Progenitor cell of endocrine pancreas (in vitro differentiated cells): ENCODE data around the gene LRFN5. TPM values are rescaled to one million over a fixed set of nuclear protein-coding genes. Genes with fewer than 3 reads are reported as not detected.
"Not testable (repeated sequence)": the region's sequence is repeated elsewhere in the genome, so short reads cannot be mapped to it uniquely, and the experiment has no call there.

Experiments used
- DNase-seq: peaks from one replicate; pipeline ENCODE4 v3.0.0; 2021; ENCODE audit warnings: low spot score; ENCODE audit not compliant: unreplicated experiment
- H3K27ac Mint-ChIP-seq: 2 replicates; pipeline ENCODE4 v1.8.0; 2021; ENCODE audit warnings: mild to moderate bottlenecking, moderate library complexity, mixed read lengths
- H3K27me3 Mint-ChIP-seq: 2 replicates; pipeline ENCODE4 v1.8.0; 2021; ENCODE audit warnings: mixed read lengths
- H3K36me3 Mint-ChIP-seq: 2 replicates; pipeline ENCODE4 v1.8.0; 2022; ENCODE audit warnings: mixed read lengths; ENCODE audit not compliant: insufficient read depth
- H3K4me1 Mint-ChIP-seq: 2 replicates; pipeline ENCODE4 v1.8.0; 2021; ENCODE audit warnings: low read depth, mixed read lengths
- H3K4me3 Mint-ChIP-seq: 2 replicates; pipeline ENCODE4 v1.8.0; 2021; ENCODE audit warnings: low read depth, mild to moderate bottlenecking, moderate library complexity, mixed read lengths
- H3K9me3 Mint-ChIP-seq: 2 replicates; pipeline ENCODE4 v1.8.0; 2021; ENCODE audit warnings: low read depth, mixed read lengths
- total RNA-seq: library from RNA; stranded (reverse); gene quantifications from 2 replicates; pipeline ENCODE4 v1.2.1, GENCODE V29; 2021
- TF ChIP-seq, protein P1 (sequence below): fragments of 200-600 bp; sonication (generic); IDR thresholded peaks from one replicate; pipeline ENCODE4 v1.5.0; 2021; ENCODE audit warnings: antibody characterized with exemption, mild to moderate bottlenecking; ENCODE audit not compliant: unreplicated experiment

The LRFN5 gene
- total RNA-seq, 1 donor from 2014 or later: 0.46 TPM

DNA sequence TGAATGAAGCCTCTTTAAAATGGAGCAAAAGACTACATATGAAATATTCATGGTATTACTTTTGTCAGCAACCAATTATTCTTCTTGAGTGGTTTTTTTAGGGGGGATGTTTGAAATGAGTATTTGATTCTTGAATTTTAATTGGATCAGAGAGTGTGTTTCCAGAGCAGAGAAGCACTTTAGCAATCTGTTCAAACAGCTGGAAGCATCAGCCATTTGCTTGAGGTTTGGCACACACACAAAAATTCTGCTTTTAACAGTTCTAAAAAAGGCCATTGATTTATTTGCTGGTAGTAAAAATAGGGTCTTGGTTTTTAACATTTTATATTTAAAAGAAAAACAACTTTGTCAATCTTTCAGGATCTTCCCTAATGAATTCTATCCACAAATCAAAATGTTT lies 292.7 kb downstream of the LRFN5 start:
- H3K4me1 Mint-ChIP-seq: no peaks in the 10 kb centered on the region
- no peaks in the 10 kb centered on the region for H3K9me3 Mint-ChIP-seq
- H3K4me3 Mint-ChIP-seq: no peak overlapping the region
- H3K36me3 Mint-ChIP-seq: no peaks in the 10 kb centered on the region
- no peak for DNase-seq
- H3K27ac Mint-ChIP-seq: no peak overlapping the region
- TF ChIP-seq, protein P1, sequence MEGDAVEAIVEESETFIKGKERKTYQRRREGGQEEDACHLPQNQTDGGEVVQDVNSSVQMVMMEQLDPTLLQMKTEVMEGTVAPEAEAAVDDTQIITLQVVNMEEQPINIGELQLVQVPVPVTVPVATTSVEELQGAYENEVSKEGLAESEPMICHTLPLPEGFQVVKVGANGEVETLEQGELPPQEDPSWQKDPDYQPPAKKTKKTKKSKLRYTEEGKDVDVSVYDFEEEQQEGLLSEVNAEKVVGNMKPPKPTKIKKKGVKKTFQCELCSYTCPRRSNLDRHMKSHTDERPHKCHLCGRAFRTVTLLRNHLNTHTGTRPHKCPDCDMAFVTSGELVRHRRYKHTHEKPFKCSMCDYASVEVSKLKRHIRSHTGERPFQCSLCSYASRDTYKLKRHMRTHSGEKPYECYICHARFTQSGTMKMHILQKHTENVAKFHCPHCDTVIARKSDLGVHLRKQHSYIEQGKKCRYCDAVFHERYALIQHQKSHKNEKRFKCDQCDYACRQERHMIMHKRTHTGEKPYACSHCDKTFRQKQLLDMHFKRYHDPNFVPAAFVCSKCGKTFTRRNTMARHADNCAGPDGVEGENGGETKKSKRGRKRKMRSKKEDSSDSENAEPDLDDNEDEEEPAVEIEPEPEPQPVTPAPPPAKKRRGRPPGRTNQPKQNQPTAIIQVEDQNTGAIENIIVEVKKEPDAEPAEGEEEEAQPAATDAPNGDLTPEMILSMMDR: no peak
- H3K27me3 Mint-ChIP-seq: no peaks in the 10 kb centered on the region

DNA sequence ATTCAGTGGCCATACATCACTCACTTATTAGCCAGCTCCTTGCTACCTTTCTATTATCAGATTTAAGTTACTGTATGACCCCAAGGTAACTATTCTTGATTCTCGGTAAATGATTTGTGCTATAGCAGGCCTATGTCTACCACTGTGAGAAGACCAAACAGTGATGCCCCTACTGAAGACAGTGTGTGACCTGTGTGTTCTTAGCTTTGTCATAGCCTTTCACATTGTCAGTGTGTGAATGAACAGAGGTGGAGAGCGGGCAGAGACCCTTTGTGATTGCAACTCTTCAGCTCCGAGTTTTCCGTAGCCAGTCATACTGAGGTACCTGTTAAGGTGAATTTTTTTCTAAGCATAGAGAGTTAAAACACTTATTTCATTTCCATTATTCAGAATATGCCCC lies 294.0 kb downstream of the LRFN5 start:
- H3K36me3 Mint-ChIP-seq: no peaks in the 10 kb centered on the region
- DNase-seq: no peak
- no peak overlapping the region for H3K27ac Mint-ChIP-seq
- no peaks in the 10 kb centered on the region for H3K27me3 Mint-ChIP-seq
- no peaks in the 10 kb centered on the region for H3K9me3 Mint-ChIP-seq
- no peak overlapping the region for H3K4me3 Mint-ChIP-seq
- TF ChIP-seq, protein P1: no peak
- H3K4me1 Mint-ChIP-seq: no peaks in the 10 kb centered on the region

- no peaks in the 10 kb centered on the region for H3K36me3 Mint-ChIP-seq
- H3K27ac Mint-ChIP-seq: no peak overlapping the region
- TF ChIP-seq, protein P1: no peak
- H3K27me3 Mint-ChIP-seq: no peaks in the 10 kb centered on the region
- H3K9me3 Mint-ChIP-seq: no peaks in the 10 kb centered on the region
- no peak for DNase-seq
- no peak overlapping the region for H3K4me3 Mint-ChIP-seq
- H3K4me1 Mint-ChIP-seq: no peaks in the 10 kb centered on the region
Observed at GRCh38 chr14:41901089-41901488, 294.4 kb downstream of the LRFN5 start.

DNA sequence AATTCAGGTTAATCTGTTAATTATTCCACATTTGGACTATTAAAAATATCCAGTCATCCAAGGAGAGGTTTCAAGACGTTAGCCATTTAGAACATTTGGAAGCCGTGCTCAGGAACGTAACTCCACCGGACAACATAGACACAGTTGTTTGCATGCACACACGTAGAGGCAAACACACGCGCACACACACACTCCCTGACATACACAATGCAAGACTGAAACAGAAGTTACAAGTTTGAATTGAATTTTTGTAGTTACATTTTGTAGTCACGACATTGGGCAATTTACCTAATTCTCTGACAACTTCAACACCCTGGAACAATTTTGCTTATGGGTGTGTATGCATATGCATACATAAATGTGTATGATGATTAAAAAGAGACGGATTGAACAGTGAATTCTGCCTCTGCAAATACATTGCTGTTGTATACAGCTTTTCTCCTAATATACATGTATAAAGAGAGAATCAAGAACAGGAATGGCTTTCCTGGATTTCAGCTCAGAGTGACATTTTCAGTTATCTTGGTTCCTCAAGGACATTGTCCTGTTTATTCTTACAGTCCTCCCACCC lies 298.8 kb downstream of the LRFN5 start:
- Mint-ChIP-seq H3K4me1 (no peaks in the 10 kb centered on the region), H3K4me3 (no peak overlapping the region), H3K27me3 (no peaks in the 10 kb centered on the region), H3K27ac (no peak overlapping the region), H3K36me3 (no peaks in the 10 kb centered on the region), H3K9me3 (peaks cover 5% of the 10 kb centered on the region)
- no peak for DNase-seq
- TF ChIP-seq, protein P1: no peak

- not testable (repeated sequence) for H3K9me3 Mint-ChIP-seq, H3K36me3 Mint-ChIP-seq, H3K4me1 Mint-ChIP-seq, H3K27me3 Mint-ChIP-seq
- Mint-ChIP-seq H3K4me3 (peak overlapping the region; percentile 78), H3K27ac (peak overlapping the region; percentile 96)
- peak; percentile 22 for DNase-seq
Observed at GRCh38 chr14:41911155-41911554, 304.5 kb downstream of the LRFN5 start.

DNA sequence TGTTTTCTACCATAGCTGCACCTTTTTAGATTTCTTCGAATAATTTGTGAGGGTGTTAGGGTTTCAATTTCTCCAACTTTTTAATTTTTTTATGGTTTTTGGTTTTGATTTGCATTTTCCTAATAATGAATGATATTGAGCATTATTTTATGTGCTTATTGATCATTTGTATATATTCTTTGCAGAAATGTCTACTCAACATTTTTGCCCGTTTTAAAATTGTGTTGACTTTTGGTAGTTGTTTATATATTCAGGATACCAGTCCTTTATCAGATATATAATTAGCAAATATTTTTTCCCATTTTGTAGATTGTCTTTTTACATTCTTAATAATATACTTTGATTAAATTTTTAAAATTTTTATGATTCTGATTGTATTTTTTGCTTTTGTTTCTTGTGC lies 306.7 kb downstream of the LRFN5 start:
- Mint-ChIP-seq H3K9me3 (peaks cover 6% of the 10 kb centered on the region), H3K27me3 (no peaks in the 10 kb centered on the region), H3K4me1 (no peaks in the 10 kb centered on the region), H3K27ac (no peak overlapping the region), H3K36me3 (no peaks in the 10 kb centered on the region), H3K4me3 (no peak overlapping the region)
- TF ChIP-seq, protein P1: no peak
- no peak for DNase-seq
